8988T (cell line): ENCODE data around the gene MED27.

Source experiments
- DNase-seq: peaks from one replicate; pipeline ENCODE4 v3.0.0; 2011

Gene MED27

GRCh38 chr9:131912671-131913070, 167.0 kb downstream of the MED27 start:
- no peak for DNase-seq

GRCh38 chr9:131912069-131912468, 167.6 kb downstream of the MED27 start:
- DNase-seq = no peak

- DNase-seq = no peak
Measured at GRCh38 chr9:131910572-131910971, 169.1 kb downstream of the MED27 start.

- DNase-seq = no peak
Measured at GRCh38 chr9:131905144-131905543, 174.5 kb downstream of the MED27 start.

GRCh38 chr9:131899296-131900228, 180.1 kb downstream of the MED27 start:
- no peak for DNase-seq

GRCh38 chr9:131892902-131893500, 186.7 kb downstream of the MED27 start:
- DNase-seq = no peak

GRCh38 chr9:131892162-131892707, 187.4 kb downstream of the MED27 start:
- DNase-seq = no peak

- no peak for DNase-seq
Measured at GRCh38 chr9:131891598-131891997, 188.1 kb downstream of the MED27 start.

- no peak for DNase-seq
Measured at GRCh38 chr9:131889437-131890251, 190.0 kb downstream of the MED27 start.

- no peak for DNase-seq
Measured at GRCh38 chr9:131888923-131889322, 190.7 kb downstream of the MED27 start.

GRCh38 chr9:131887680-131888079, 192.0 kb downstream of the MED27 start:
- DNase-seq = no peak

GRCh38 chr9:131886826-131887225, 192.8 kb downstream of the MED27 start:
- no peak for DNase-seq

- DNase-seq = no peak
Measured at GRCh38 chr9:131885144-131885609, 194.5 kb downstream of the MED27 start.

- DNase-seq = no peak
Measured at GRCh38 chr9:131884222-131884621, 195.4 kb downstream of the MED27 start.

GRCh38 chr9:131880833-131881583, 198.7 kb downstream of the MED27 start:
- no peak for DNase-seq

GRCh38 chr9:131879911-131880290, 199.8 kb downstream of the MED27 start:
- DNase-seq = no peak

- no peak for DNase-seq
Measured at GRCh38 chr9:131879181-131879910, 200.3 kb downstream of the MED27 start.

- DNase-seq = no peak
Measured at GRCh38 chr9:131876486-131876885, 203.2 kb downstream of the MED27 start.

- no peak for DNase-seq
Measured at GRCh38 chr9:131875828-131876485, 203.7 kb downstream of the MED27 start.

- DNase-seq = no peak
Measured at GRCh38 chr9:131874916-131875670, 204.6 kb downstream of the MED27 start.
